ENCODE data around the gene INTS1.

DNA sequence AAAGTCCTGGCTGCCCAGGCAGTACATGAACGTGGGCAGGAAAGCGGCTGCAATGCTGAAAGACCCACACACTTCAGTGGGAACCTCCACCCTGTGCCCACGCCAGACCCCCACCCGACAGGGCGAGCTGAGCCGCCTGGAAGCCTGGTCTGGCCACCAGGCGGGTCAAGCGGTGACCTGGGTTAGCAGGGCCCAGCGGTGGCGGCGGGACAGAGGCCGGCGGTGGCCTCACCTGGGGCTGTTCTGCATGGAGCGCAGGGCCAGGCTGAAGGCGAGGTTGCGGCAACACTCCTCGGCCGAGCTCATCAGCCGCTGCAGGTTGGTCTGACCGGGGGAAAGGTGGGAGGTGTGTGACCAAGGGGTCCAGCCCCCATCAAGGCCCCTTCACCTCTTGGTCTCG, 33.3 kb downstream of the INTS1 start:
- TF ChIP-seq, protein P1, sequence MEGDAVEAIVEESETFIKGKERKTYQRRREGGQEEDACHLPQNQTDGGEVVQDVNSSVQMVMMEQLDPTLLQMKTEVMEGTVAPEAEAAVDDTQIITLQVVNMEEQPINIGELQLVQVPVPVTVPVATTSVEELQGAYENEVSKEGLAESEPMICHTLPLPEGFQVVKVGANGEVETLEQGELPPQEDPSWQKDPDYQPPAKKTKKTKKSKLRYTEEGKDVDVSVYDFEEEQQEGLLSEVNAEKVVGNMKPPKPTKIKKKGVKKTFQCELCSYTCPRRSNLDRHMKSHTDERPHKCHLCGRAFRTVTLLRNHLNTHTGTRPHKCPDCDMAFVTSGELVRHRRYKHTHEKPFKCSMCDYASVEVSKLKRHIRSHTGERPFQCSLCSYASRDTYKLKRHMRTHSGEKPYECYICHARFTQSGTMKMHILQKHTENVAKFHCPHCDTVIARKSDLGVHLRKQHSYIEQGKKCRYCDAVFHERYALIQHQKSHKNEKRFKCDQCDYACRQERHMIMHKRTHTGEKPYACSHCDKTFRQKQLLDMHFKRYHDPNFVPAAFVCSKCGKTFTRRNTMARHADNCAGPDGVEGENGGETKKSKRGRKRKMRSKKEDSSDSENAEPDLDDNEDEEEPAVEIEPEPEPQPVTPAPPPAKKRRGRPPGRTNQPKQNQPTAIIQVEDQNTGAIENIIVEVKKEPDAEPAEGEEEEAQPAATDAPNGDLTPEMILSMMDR (IDR thresholded peaks at IDR 0.05) = no peak
- no peak for TF ChIP-seq POLR2A (IDR thresholded peaks at IDR 0.05)

Data from heart left ventricle (tissue), 13 donors.